Left lung (tissue), 10 donors: Measurements from ENCODE around the gene DNAI4. TPM values are rescaled to one million over a fixed set of nuclear protein-coding genes. Genes with fewer than 3 reads are reported as not detected.
"Not testable (repeated sequence)": the region's sequence is repeated elsewhere in the genome, so short reads cannot be mapped to it uniquely, and the experiment has no call there.

Experiments used
- ATAC-seq: fragments of 200-7000 bp; cut with Tn5 transposase; one replicate; pipeline ENCODE4 v1.9.1; 2020; ENCODE audit warnings: moderate library complexity
- DNase-seq, 4 donors: peaks; one replicate each; pipeline ENCODE4 v3.0.0-alpha.2; 2013 to 2020
- H3K27ac ChIP-seq, 2 donors: fragments of 200-600 bp; sonication (generic) in 1 of 2; one replicate each; pipeline versions ENCODE4 v1.5.0 to v1.8.0; 2020 to 2021
- H3K27me3 ChIP-seq, 2 donors: fragments of 200-600 bp; sonication (generic) in 1 of 2; one replicate each; pipeline versions ENCODE4 v1.5.0 to v1.8.0; 2020 to 2021
- H3K36me3 ChIP-seq, 2 donors: fragments of 200-600 bp; sonication (generic) in 1 of 2; one replicate each; pipeline versions ENCODE4 v1.5.0 to v1.8.0; 2020 to 2021
- H3K4me1 ChIP-seq, 2 donors: fragments of 200-600 bp; one replicate each; pipeline ENCODE4 v1.8.0; 2021
- H3K4me3 ChIP-seq, 2 donors: fragments of 200-600 bp; sonication (generic) in 1 of 2; one replicate each; pipeline versions ENCODE4 v1.5.0 to v1.8.0; 2020 to 2021; ENCODE audit warnings: mild to moderate bottlenecking in 1 of 2
- H3K9me3 ChIP-seq, 2 donors: fragments of 200-600 bp; sonication (generic) in 1 of 2; one replicate each; pipeline versions ENCODE4 v1.5.0 to v1.8.0; 2020 to 2021
- CTCF ChIP-seq, 2 donors: fragments of 200-600 bp; sonication (generic) in 1 of 2; IDR thresholded peaks; one replicate each; pipeline versions ENCODE4 v1.5.0 to v1.8.0; 2021; ENCODE audit warnings: antibody characterized with exemption in 2 of 2
- intact Hi-C, 2 donors: fragments of 100-400 bp; cut with DNase I; formaldehyde crosslinking; loops; one replicate each; pipeline versions ENCODE4 v1.11.2 to v1.14.2; 2022
- polyA plus RNA-seq, 6 donors: library from polyadenylated mRNA; unstranded; fragments of 120-200 nt; gene quantifications; one replicate each; pipeline ENCODE4 v1.2.1, GENCODE V29; 2013; ENCODE audit not compliant: insufficient read length in 6 of 6
- total RNA-seq, 2 donors: library from RNA; stranded (reverse); fragmentation: NEBNext Ultra II Directional; extraction: Animal tissue kit (Norgen Biotek cat#: 25700); gene quantifications; one replicate each; pipeline ENCODE4 v1.2.1, GENCODE V29; 2021
- donor health status: DM: no; HTN: yes; CAD: no.
- donor health status: DM: no; HTN: no; CAD: no.

DNAI4 gene
- total and polyA plus RNA-seq, 8 donors: 6.5 to 13.9 (median 11.8) TPM

- Histone ChIP-seq H3K36me3 (no peaks in the 10 kb centered on the region), H3K4me3 (no peak overlapping the region), H3K27me3 (no peaks in the 10 kb centered on the region), H3K27ac (no peak overlapping the region), H3K9me3 (peaks cover 0 to 5% of the 10 kb centered on the region in 2 donors), H3K4me1 (peaks cover 6 to 17% of the 10 kb centered on the region in 2 donors)
- no peak for DNase-seq
- no peak for ATAC-seq
- TF ChIP-seq CTCF (IDR thresholded peaks at IDR 0.05): no peak
- intact Hi-C loops: no loop called here
Measured at GRCh38 chr1:66919828-66920227, 4.8 kb downstream of the DNAI4 start.

- Histone ChIP-seq H3K4me1 (peaks cover 6 to 14% of the 10 kb centered on the region in 2 donors), H3K4me3 (no peak overlapping the region), H3K27me3 (no peaks in the 10 kb centered on the region), H3K9me3 (peaks cover 0 to 5% of the 10 kb centered on the region in 2 donors), H3K36me3 (no peaks in the 10 kb centered on the region), H3K27ac (no peak overlapping the region)
- intact Hi-C loops: no loop called here
- no peak for TF ChIP-seq CTCF (IDR thresholded peaks at IDR 0.05)
- DNase-seq (no peak), ATAC-seq (no peak)
Measured at GRCh38 chr1:66919063-66919462, 5.6 kb downstream of the DNAI4 start.

GRCh38 chr1:66917476-66917875 is 7.2 kb downstream of the DNAI4 start:
- intact Hi-C loops: no loop called here
- H3K4me3 ChIP-seq: no peak overlapping the region
- H3K27ac ChIP-seq: no peak overlapping the region
- peaks cover 0 to 5% of the 10 kb centered on the region in 2 donors for H3K9me3 ChIP-seq
- ATAC-seq (no peak), DNase-seq (no peak)
- TF ChIP-seq CTCF (IDR thresholded peaks at IDR 0.05): no peak
- H3K27me3 ChIP-seq: no peaks in the 10 kb centered on the region
- H3K4me1 ChIP-seq: no peaks in the 10 kb centered on the region
- no peaks in the 10 kb centered on the region for H3K36me3 ChIP-seq

GRCh38 chr1:66916320-66916719 is 8.3 kb downstream of the DNAI4 start:
- Histone ChIP-seq H3K4me3 (no peak overlapping the region), H3K27ac (no peak overlapping the region), H3K27me3 (no peaks in the 10 kb centered on the region), H3K36me3 (no peaks in the 10 kb centered on the region), H3K4me1 (no peaks in the 10 kb centered on the region), H3K9me3 (peaks cover 0 to 5% of the 10 kb centered on the region in 2 donors)
- DNase-seq: no peak
- ATAC-seq: no peak
- intact Hi-C loops: no loop called here
- TF ChIP-seq CTCF (IDR thresholded peaks at IDR 0.05): no peak

- intact Hi-C loops, DNase-seq, ATAC-seq, H3K27me3 ChIP-seq, H3K9me3 ChIP-seq, H3K4me3 ChIP-seq, H3K27ac ChIP-seq, H3K36me3 ChIP-seq, H3K4me1 ChIP-seq: not testable (repeated sequence)
Measured at GRCh38 chr1:66915203-66915602, 9.5 kb downstream of the DNAI4 start.

- Histone ChIP-seq H3K4me1 (no peaks in the 10 kb centered on the region), H3K36me3 (no peaks in the 10 kb centered on the region), H3K27me3 (no peaks in the 10 kb centered on the region), H3K4me3 (no peak overlapping the region), H3K27ac (no peak overlapping the region), H3K9me3 (no peaks in the 10 kb centered on the region)
- intact Hi-C loops: no loop called here
- no peak for DNase-seq
- ATAC-seq: no peak
- TF ChIP-seq CTCF (IDR thresholded peaks at IDR 0.05): no peak
Measured at GRCh38 chr1:66893712-66894111, 30.9 kb downstream of the DNAI4 start.
